OCI-LY3 (cell line): Measurements from ENCODE around the gene KPNB1.

Source experiments
- CTCF ChIP-seq: fragments of 200-600, 300-600 bp; sonication (generic); IDR thresholded peaks from 2 replicates; pipeline ENCODE4 v1.5.1; 2014; ENCODE audit warnings: antibody characterized with exemption, low read length, low read depth
- EZH2phosphoT487 ChIP-seq: fragments of 200-600 bp; shearing (Covaris generic); IDR thresholded peaks from 2 replicates; pipeline ENCODE4 v1.6.1; 2018; ENCODE audit warnings: antibody characterized with exemption, mixed run types, low read depth

DNA sequence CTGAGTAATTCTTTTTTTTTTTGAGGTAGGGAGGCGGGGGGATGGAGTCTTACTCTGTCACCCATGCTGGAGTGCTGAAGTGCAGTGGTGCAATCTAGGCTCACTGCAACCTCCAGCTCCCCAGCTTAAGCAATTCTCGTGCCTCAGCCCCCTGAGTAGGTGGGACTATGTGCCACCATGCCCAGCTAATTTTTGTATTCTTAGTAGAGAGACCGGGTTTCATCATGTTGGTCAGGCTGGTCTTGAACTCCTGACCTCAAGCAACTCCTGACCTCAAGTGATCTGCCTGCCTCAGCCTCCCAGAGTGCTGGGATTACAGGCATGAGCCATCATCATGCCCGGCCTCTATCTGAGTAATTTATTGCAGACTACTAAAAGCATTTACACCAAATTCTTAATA lies 19.4 kb downstream of the KPNB1 start:
- TF ChIP-seq CTCF (no peak), EZH2phosphoT487 (no peak)
